ENCODE measurements around the gene MPST.

Gene MPST

GRCh38 chr22:37077802-37078448 is 58.4 kb downstream of the MPST start:
- H4K20me1 ChIP-seq (ENCODE audit: low read depth, low read length), result no peaks in the 10 kb centered on the region
- no peaks in the 10 kb centered on the region for H3K36me3 ChIP-seq (ENCODE audit: low read length)
- H3K4me2 ChIP-seq (ENCODE audit: low read depth, low read length, poor library complexity, severe bottlenecking), result no peak overlapping the region
- no peaks in the 10 kb centered on the region for H3K9me2 ChIP-seq (replicated peaks; ENCODE audit: insufficient read depth, low read length)
- H2AFZ ChIP-seq (ENCODE audit: low read depth, low read length, severe bottlenecking), result no peak overlapping the region
- H3K9me3 ChIP-seq (ENCODE audit: insufficient read depth, low read length), result no peaks in the 10 kb centered on the region
- no peaks in the 10 kb centered on the region for H3K27me3 ChIP-seq (ENCODE audit: low read length)
- no peak overlapping the region for H3K27ac ChIP-seq (ENCODE audit: low read depth, low read length)
- TF ChIP-seq EZH2phosphoT487 (conservative IDR thresholded peaks at IDR 0.05; ENCODE audit: low read length), result 0 out of 2 replicates have a peak, but pooled peaks have one; percentile 61
- TF ChIP-seq, protein P1, sequence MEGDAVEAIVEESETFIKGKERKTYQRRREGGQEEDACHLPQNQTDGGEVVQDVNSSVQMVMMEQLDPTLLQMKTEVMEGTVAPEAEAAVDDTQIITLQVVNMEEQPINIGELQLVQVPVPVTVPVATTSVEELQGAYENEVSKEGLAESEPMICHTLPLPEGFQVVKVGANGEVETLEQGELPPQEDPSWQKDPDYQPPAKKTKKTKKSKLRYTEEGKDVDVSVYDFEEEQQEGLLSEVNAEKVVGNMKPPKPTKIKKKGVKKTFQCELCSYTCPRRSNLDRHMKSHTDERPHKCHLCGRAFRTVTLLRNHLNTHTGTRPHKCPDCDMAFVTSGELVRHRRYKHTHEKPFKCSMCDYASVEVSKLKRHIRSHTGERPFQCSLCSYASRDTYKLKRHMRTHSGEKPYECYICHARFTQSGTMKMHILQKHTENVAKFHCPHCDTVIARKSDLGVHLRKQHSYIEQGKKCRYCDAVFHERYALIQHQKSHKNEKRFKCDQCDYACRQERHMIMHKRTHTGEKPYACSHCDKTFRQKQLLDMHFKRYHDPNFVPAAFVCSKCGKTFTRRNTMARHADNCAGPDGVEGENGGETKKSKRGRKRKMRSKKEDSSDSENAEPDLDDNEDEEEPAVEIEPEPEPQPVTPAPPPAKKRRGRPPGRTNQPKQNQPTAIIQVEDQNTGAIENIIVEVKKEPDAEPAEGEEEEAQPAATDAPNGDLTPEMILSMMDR (IDR thresholded peaks at IDR 0.05; ENCODE audit: insufficient read depth, low read length, poor library complexity, severe bottlenecking), result peak; percentile 98
- no peak overlapping the region for H3K9ac ChIP-seq (ENCODE audit: low read length)
- H3K79me2 ChIP-seq (ENCODE audit: insufficient read depth, low read length), result no peaks in the 10 kb centered on the region
- no peaks in the 10 kb centered on the region for H3F3A ChIP-seq (ENCODE audit: insufficient read depth)
- H3K4me3 ChIP-seq (ENCODE audit: insufficient read depth, low read length, poor library complexity, severe bottlenecking), result no peak overlapping the region

DNA sequence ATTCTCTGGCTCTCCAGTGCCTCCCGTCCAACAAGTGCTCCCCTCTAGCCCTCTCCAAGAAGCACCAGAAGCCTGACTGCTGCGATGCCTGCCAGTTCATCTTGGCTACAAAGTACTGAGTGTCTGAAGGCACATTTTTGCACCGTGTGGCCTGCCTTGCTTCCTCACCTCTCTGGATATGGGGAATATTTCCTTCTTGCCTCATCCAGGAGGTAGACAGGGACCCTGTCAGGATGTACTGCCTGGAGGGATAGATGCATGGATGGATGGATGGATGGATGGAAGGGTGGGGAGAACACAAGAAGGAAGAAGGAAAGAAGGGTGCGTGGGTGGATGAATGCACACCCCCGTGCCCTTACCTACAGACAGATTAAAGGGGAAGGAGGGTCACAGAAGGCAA is 59.6 kb downstream of the MPST start:
- H3K79me2 ChIP-seq (ENCODE audit: insufficient read depth, low read length), result no peaks in the 10 kb centered on the region
- H3K4me3 ChIP-seq (ENCODE audit: insufficient read depth, low read length, poor library complexity, severe bottlenecking), result no peak overlapping the region
- H3K27me3 ChIP-seq (ENCODE audit: low read length), result no peaks in the 10 kb centered on the region
- no peaks in the 10 kb centered on the region for H3K36me3 ChIP-seq (ENCODE audit: low read length)
- no peak overlapping the region for H3K27ac ChIP-seq (ENCODE audit: low read depth, low read length)
- H3K4me2 ChIP-seq (ENCODE audit: low read depth, low read length, poor library complexity, severe bottlenecking), result no peak overlapping the region
- H3F3A ChIP-seq (ENCODE audit: insufficient read depth), result no peaks in the 10 kb centered on the region
- TF ChIP-seq, protein P1 (IDR thresholded peaks at IDR 0.05; ENCODE audit: insufficient read depth, low read length, poor library complexity, severe bottlenecking), result no peak
- TF ChIP-seq EZH2phosphoT487 (conservative IDR thresholded peaks at IDR 0.05; ENCODE audit: low read length), result no peak
- no peaks in the 10 kb centered on the region for H3K9me2 ChIP-seq (replicated peaks; ENCODE audit: insufficient read depth, low read length)
- no peak overlapping the region for H2AFZ ChIP-seq (ENCODE audit: low read depth, low read length, severe bottlenecking)
- H4K20me1 ChIP-seq (ENCODE audit: low read depth, low read length), result no peaks in the 10 kb centered on the region
- no peaks in the 10 kb centered on the region for H3K9me3 ChIP-seq (ENCODE audit: insufficient read depth, low read length)
- no peak overlapping the region for H3K9ac ChIP-seq (ENCODE audit: low read length)

Data from SU-DHL-6 (cell line).